Sigmoid colon (tissue), 4 donors: ENCODE measurements around the gene DMTF1.

ENCODE experiments used
- CTCF ChIP-seq, 4 experiments: fragments of 450-650 bp in 3 of 4; fragments of 200-600 bp in 1 of 4; IDR thresholded peaks; one replicate each; pipeline ENCODE4 v1.5.1; 2016 to 2019; ENCODE audit warnings: antibody characterized with exemption in 4 of 4, mild to moderate bottlenecking in 3 of 4, moderate library complexity in 2 of 4
- POLR2A ChIP-seq, 2 donors: fragments of 450-650 bp; IDR thresholded peaks; one replicate each; pipeline ENCODE4 v1.6.1; 2016; ENCODE audit warnings: antibody characterized with exemption in 2 of 2, mild to moderate bottlenecking in 2 of 2, moderate library complexity in 2 of 2
- POLR2AphosphoS5 ChIP-seq, 4 donors: sonication (generic); formaldehyde crosslinking; IDR thresholded peaks; one replicate each; pipeline ENCODE4 v1.6.1; 2017; ENCODE audit warnings: antibody characterized with exemption in 4 of 4

- TF ChIP-seq POLR2A (IDR thresholded peaks at IDR 0.05), result no peak
- TF ChIP-seq CTCF (IDR thresholded peaks at IDR 0.05), result no peak
- TF ChIP-seq POLR2AphosphoS5 (IDR thresholded peaks at IDR 0.05), result no peak
These were observed 12.2 kb downstream of the DMTF1 start for GRCh38 chr7:87164433-87164832.
